Neural progenitor cell (in vitro differentiated cells): ENCODE results near the gene PRRG4. TPM values are rescaled to one million over a fixed set of nuclear protein-coding genes. Genes with fewer than 3 reads are reported as not detected.
A peak's percentile ranks its signal among the peaks of the same experiment; 100 is the strongest.

Experiments
- DNase-seq: peaks from one replicate; pipeline ENCODE4 v3.0.0-alpha.2; 2016; ENCODE audit warnings: low spot score
- H2AFZ ChIP-seq: fragments of 200-600 bp; sonication (generic); replicated peaks from 2 replicates; pipeline ENCODE4 v1.6.1; 2016; ENCODE audit warnings: antibody characterized with exemption
- H3F3A ChIP-seq: fragments of 200-600 bp; sonication (generic); 2 replicates; pipeline ENCODE4 v1.6.1; 2016; ENCODE audit warnings: antibody characterized with exemption, low read depth
- H3K27ac ChIP-seq: fragments of 200-600 bp; sonication (generic); 2 replicates; pipeline ENCODE4 v1.5.1; 2016; ENCODE audit warnings: mild to moderate bottlenecking
- H3K27me3 ChIP-seq: fragments of 200-600 bp; sonication (generic); 2 replicates; pipeline ENCODE4 v1.6.1; 2016; ENCODE audit warnings: mild to moderate bottlenecking, moderate library complexity
- H3K36me3 ChIP-seq: fragments of 200-600 bp; sonication (generic); 2 replicates; pipeline ENCODE4 v1.5.1; 2016
- H3K4me1 ChIP-seq: fragments of 200-600 bp; sonication (generic); 2 replicates; pipeline ENCODE4 v1.6.1; 2016; ENCODE audit warnings: mixed run types
- H3K4me2 ChIP-seq: fragments of 200-600 bp; sonication (generic); 2 replicates; pipeline ENCODE4 v1.6.1; 2016
- H3K4me3 ChIP-seq: fragments of 200-600 bp; sonication (generic); 2 replicates; pipeline ENCODE4 v1.5.1; 2016
- H3K79me2 ChIP-seq: fragments of 200-600 bp; sonication (generic); 2 replicates; pipeline ENCODE4 v1.6.1; 2016; ENCODE audit warnings: low read depth
- H3K9ac ChIP-seq: fragments of 200-600 bp; sonication (generic); 2 replicates; pipeline ENCODE4 v1.6.1; 2016
- H3K9me3 ChIP-seq: fragments of 200-600 bp; sonication (generic); 2 replicates; pipeline ENCODE4 v1.5.1; 2016; ENCODE audit warnings: low read depth
- H4K20me1 ChIP-seq: fragments of 200-600 bp; sonication (generic); 2 replicates; pipeline ENCODE4 v1.6.1; 2016; ENCODE audit warnings: low read depth
- H3K27ac Mint-ChIP-seq: 3 replicates; pipeline ENCODE4 v1.8.0; 2021; ENCODE audit warnings: mixed read lengths
- H3K27me3 Mint-ChIP-seq: 2 replicates; pipeline ENCODE4 v1.8.0; 2022; ENCODE audit warnings: low read depth, mild to moderate bottlenecking, inconsistent platforms, moderate library complexity, mixed read lengths; ENCODE audit not compliant: insufficient read depth
- H3K36me3 Mint-ChIP-seq: 3 replicates; pipeline ENCODE4 v1.8.0; 2021; ENCODE audit warnings: mixed read lengths
- H3K4me1 Mint-ChIP-seq: 3 replicates; pipeline ENCODE4 v1.8.0; 2021; ENCODE audit warnings: mixed read lengths
- H3K4me3 Mint-ChIP-seq: 3 replicates; pipeline ENCODE4 v1.8.0; 2021; ENCODE audit warnings: mild to moderate bottlenecking, moderate library complexity, mixed read lengths
- H3K9me3 Mint-ChIP-seq: 3 replicates; pipeline ENCODE4 v1.8.0; 2020; ENCODE audit warnings: mixed read lengths
- CTCF ChIP-seq: fragments of 200-600 bp; sonication (generic); IDR thresholded peaks from 2 replicates; pipeline ENCODE4 v1.5.1; 2017; ENCODE audit warnings: antibody characterized with exemption, mild to moderate bottlenecking
- EZH2 ChIP-seq: fragments of 200-600 bp; sonication (generic); IDR thresholded peaks from 2 replicates; pipeline ENCODE4 v1.6.1; 2017; ENCODE audit warnings: antibody characterized with exemption, mild to moderate bottlenecking, moderate library complexity
- EZH2phosphoT487 ChIP-seq: fragments of 200-600 bp; sonication (generic); IDR thresholded peaks from 2 replicates; pipeline ENCODE4 v1.6.1; 2017; ENCODE audit warnings: antibody characterized with exemption
- total RNA-seq: library from RNA; depleted of rRNA; stranded (reverse); fragments of >200 nt; gene quantifications from 2 replicates; pipeline ENCODE4 v1.2.3, GENCODE V29; 2015; ENCODE audit warnings: low replicate concordance

Gene PRRG4
- total RNA-seq, 1 donor from 2014 or later = 0.06 TPM

- Histone ChIP-seq H3K27me3 (no peaks in the 10 kb centered on the region), H3K9ac (no peak overlapping the region), H2AFZ (no peak overlapping the region), H3K9me3 (no peaks in the 10 kb centered on the region), H3K4me3 (no peak overlapping the region), H3K27ac (no peak overlapping the region), H3K4me2 (no peak overlapping the region), H3K79me2 (no peaks in the 10 kb centered on the region), H3K36me3 (no peaks in the 10 kb centered on the region), H3K4me1 (no peaks in the 10 kb centered on the region), H4K20me1 (no peaks in the 10 kb centered on the region), H3F3A (no peaks in the 10 kb centered on the region)
- H3K27ac Mint-ChIP-seq = no peak overlapping the region
- H3K27me3 Mint-ChIP-seq = no peaks in the 10 kb centered on the region
- H3K4me3 Mint-ChIP-seq = no peak overlapping the region
- peaks cover 10% of the 10 kb centered on the region for H3K4me1 Mint-ChIP-seq
- peaks cover 2% of the 10 kb centered on the region for H3K36me3 Mint-ChIP-seq
- peaks cover 8% of the 10 kb centered on the region for H3K9me3 Mint-ChIP-seq
- DNase-seq = no peak
- TF ChIP-seq EZH2 (no peak), CTCF (no peak), EZH2phosphoT487 (no peak)
Measured at GRCh38 chr11:32883421-32883820, 53.7 kb downstream of the PRRG4 start.

GRCh38 chr11:32884023-32884422, 54.3 kb downstream of the PRRG4 start:
- H3K36me3 Mint-ChIP-seq = peaks cover 2% of the 10 kb centered on the region
- no peak overlapping the region for H3K27ac Mint-ChIP-seq
- TF ChIP-seq EZH2phosphoT487 (no peak), CTCF (no peak), EZH2 (no peak)

GRCh38 chr11:32884770-32885384, 55.1 kb downstream of the PRRG4 start:
- Mint-ChIP-seq H3K36me3 (peaks cover 4% of the 10 kb centered on the region), H3K4me1 (peaks cover 10% of the 10 kb centered on the region), H3K27me3 (no peaks in the 10 kb centered on the region), H3K27ac (no peak overlapping the region), H3K9me3 (peaks cover 12% of the 10 kb centered on the region), H3K4me3 (no peak overlapping the region)
- Histone ChIP-seq H3K27ac (no peak overlapping the region), H3K79me2 (no peaks in the 10 kb centered on the region), H3K9ac (no peak overlapping the region), H3K4me2 (no peak overlapping the region), H3K4me3 (no peak overlapping the region), H3K4me1 (no peaks in the 10 kb centered on the region), H2AFZ (peak overlapping the region; percentile 0), H3K9me3 (no peaks in the 10 kb centered on the region), H3K36me3 (no peaks in the 10 kb centered on the region), H4K20me1 (no peaks in the 10 kb centered on the region), H3K27me3 (no peaks in the 10 kb centered on the region), H3F3A (no peaks in the 10 kb centered on the region)
- TF ChIP-seq EZH2 = no peak
- TF ChIP-seq CTCF = peak; percentile 56
- DNase-seq = no peak

More at GRCh38 chr11:32884023-32884422, 54.3 kb downstream of the PRRG4 start:
- no peak overlapping the region for H3K9ac ChIP-seq
- no peak overlapping the region for H3K4me3 ChIP-seq
- no peaks in the 10 kb centered on the region for H3K36me3 ChIP-seq
- no peaks in the 10 kb centered on the region for H3K79me2 ChIP-seq
- H3F3A ChIP-seq = no peaks in the 10 kb centered on the region
- no peak overlapping the region for H2AFZ ChIP-seq
- H3K4me1 Mint-ChIP-seq = peaks cover 10% of the 10 kb centered on the region
- H3K4me1 ChIP-seq = no peaks in the 10 kb centered on the region
- no peak overlapping the region for H3K4me3 Mint-ChIP-seq
- H3K9me3 Mint-ChIP-seq = peaks cover 12% of the 10 kb centered on the region
- H3K27ac ChIP-seq = no peak overlapping the region
- H3K27me3 ChIP-seq = no peaks in the 10 kb centered on the region
- no peaks in the 10 kb centered on the region for H4K20me1 ChIP-seq
- H3K9me3 ChIP-seq = no peaks in the 10 kb centered on the region
- H3K4me2 ChIP-seq = no peak overlapping the region
- H3K27me3 Mint-ChIP-seq = no peaks in the 10 kb centered on the region
- DNase-seq = no peak
